IMR-90 (cell line): Measurements from ENCODE around the gene NLRP3. TPM values are rescaled to one million over a fixed set of nuclear protein-coding genes. Genes with fewer than 3 reads are reported as not detected.
"Not testable (repeated sequence)": the region's sequence is repeated elsewhere in the genome, so short reads cannot be mapped to it uniquely, and the experiment has no call there.

ENCODE experiments used
- ATAC-seq: fragments of 200-7000 bp; cut with Tn5 transposase; 2 replicates; pipeline ENCODE4 v1.9.1; 2020; ENCODE audit warnings: low read depth, mild to moderate bottlenecking, moderate library complexity
- BruUV-seq: library from RNA; stranded (reverse); fragments of 400-500 nt; replicated peaks from 2 replicates; lab custom pipeline; 2021; lab: Mats Ljungman, UMichigan
- CTCF ChIA-PET: fragments of 300-600 bp; formaldehyde crosslinking; extraction: SDS; loops from one replicate; lab custom pipeline; 2021; ENCODE audit warnings: antibody characterized with exemption; lab: Yijun Ruan, JAX
- POLR2A ChIA-PET: fragments of 300-600 bp; sonication (Branson Sonifier 250); formaldehyde crosslinking; loops from one replicate; lab custom pipeline; 2022; ENCODE audit warnings: antibody characterized with exemption; ENCODE audit not compliant: unreplicated experiment; lab: Charles Lee
- DNase-seq: peaks from one replicate; pipeline ENCODE4 v3.0.0; 2013
- H2AFZ ChIP-seq: replicated peaks from 2 replicates; pipeline ENCODE3; 2013; ENCODE audit warnings: low read length, mild to moderate bottlenecking; ENCODE audit not compliant: poor library complexity
- H2AK5ac ChIP-seq: 2 replicates; pipeline ENCODE4 v1.6.1; 2013; ENCODE audit warnings: low read depth, low read length, inconsistent platforms
- H2AK9ac ChIP-seq: replicated peaks from 2 replicates; pipeline ENCODE3; 2013; ENCODE audit warnings: mild to moderate bottlenecking, low read depth, low read length, moderate library complexity; ENCODE audit not compliant: poor library complexity
- H2BK120ac ChIP-seq: 2 replicates; pipeline ENCODE4 v1.6.1; 2013; ENCODE audit warnings: low read depth, low read length, inconsistent platforms
- H2BK15ac ChIP-seq: 3 replicates; pipeline ENCODE4 v1.6.1; 2013; ENCODE audit warnings: low read depth, low read length, inconsistent platforms
- H2BK20ac ChIP-seq: 2 replicates; pipeline ENCODE4 v1.6.1; 2013; ENCODE audit warnings: low read depth, mild to moderate bottlenecking, inconsistent platforms, low read length, moderate library complexity
- H2BK5ac ChIP-seq: 2 replicates; pipeline ENCODE4 v1.6.1; 2013; ENCODE audit warnings: mild to moderate bottlenecking, low read depth, low read length, inconsistent platforms; ENCODE audit not compliant: poor library complexity, severe bottlenecking
- H3K14ac ChIP-seq: replicated peaks from 2 replicates; pipeline ENCODE4 v1.6.1; 2013; ENCODE audit warnings: low read depth, low read length, inconsistent platforms
- H3K18ac ChIP-seq: 2 replicates; pipeline ENCODE4 v1.6.1; 2013; ENCODE audit warnings: low read depth, low read length, control low read depth
- H3K23ac ChIP-seq: 2 replicates; pipeline ENCODE4 v1.6.1; 2013; ENCODE audit warnings: low read depth, low read length, inconsistent platforms
- H3K27ac ChIP-seq: 2 replicates; pipeline ENCODE4 v1.5.1; 2013; ENCODE audit warnings: mild to moderate bottlenecking, control low read depth, low read length; ENCODE audit not compliant: insufficient read depth
- H3K27me3 ChIP-seq: 2 replicates; pipeline ENCODE4 v1.6.1; 2013; ENCODE audit warnings: low read length; ENCODE audit not compliant: control insufficient read depth, insufficient read depth
- H3K36me3 ChIP-seq: 2 replicates; pipeline ENCODE4 v1.6.1; 2013; ENCODE audit warnings: low read length, mixed read lengths; ENCODE audit not compliant: control insufficient read depth, insufficient read depth
- H3K4ac ChIP-seq: 2 replicates; pipeline ENCODE4 v1.6.1; 2013; ENCODE audit warnings: low read depth, low read length, inconsistent platforms
- H3K4me1 ChIP-seq: 2 replicates; pipeline ENCODE4 v1.6.1; 2013; ENCODE audit warnings: low read length, mixed read lengths; ENCODE audit not compliant: control insufficient read depth, insufficient read depth
- H3K4me2 ChIP-seq: 2 replicates; pipeline ENCODE4 v1.6.1; 2013; ENCODE audit warnings: low read depth, mild to moderate bottlenecking, control low read depth, low read length, moderate library complexity
- H3K4me3 ChIP-seq: 2 replicates; pipeline ENCODE4 v1.5.1; 2013; ENCODE audit warnings: low read depth, mild to moderate bottlenecking, control low read depth, low read length, moderate library complexity; ENCODE audit not compliant: insufficient read depth
- H3K56ac ChIP-seq: 2 replicates; pipeline ENCODE4 v1.6.1; 2013; ENCODE audit warnings: low read length, inconsistent platforms; ENCODE audit not compliant: insufficient read depth; ENCODE audit errors: extremely low read depth
- H3K79me1 ChIP-seq, 2 experiments: 2 replicates each; pipeline ENCODE4 v1.6.1; 2013; ENCODE audit warnings: low read length in 2 of 2, inconsistent platforms in 1 of 2, low read depth in 1 of 2
- H3K9ac ChIP-seq: 2 replicates; pipeline ENCODE4 v1.6.1; 2013; ENCODE audit warnings: low read depth, low read length, control low read depth
- H3K9me1 ChIP-seq: 2 replicates; pipeline ENCODE4 v1.6.1; 2013; ENCODE audit warnings: low read length, inconsistent platforms; ENCODE audit not compliant: insufficient read depth
- H3K9me3 ChIP-seq: 2 replicates; pipeline ENCODE4 v1.6.1; 2013; ENCODE audit warnings: low read length; ENCODE audit not compliant: control insufficient read depth, insufficient read depth
- H4K20me1 ChIP-seq: 2 replicates; pipeline ENCODE4 v1.6.1; 2013; ENCODE audit warnings: low read length, inconsistent platforms; ENCODE audit not compliant: insufficient read depth
- H4K5ac ChIP-seq: 2 replicates; pipeline ENCODE4 v1.6.1; 2013; ENCODE audit warnings: mild to moderate bottlenecking, low read depth, low read length, control low read depth
- H4K8ac ChIP-seq, 2 experiments: 2 replicates each; pipeline ENCODE4 v1.6.1; 2013; ENCODE audit warnings: low read depth in 2 of 2, low read length in 2 of 2, control low read depth in 1 of 2, inconsistent platforms in 1 of 2
- H4K91ac ChIP-seq: 2 replicates; pipeline ENCODE4 v1.6.1; 2013; ENCODE audit warnings: low read depth, low read length, inconsistent platforms; ENCODE audit not compliant: insufficient read depth
- WGBS, 2 experiments: methylation state at CpG; one replicate each; pipeline versions ENCODE4 v1.1.5 to v1.1.7; 2013; ENCODE audit warnings: missing lambda C conversion rate in 2 of 2; ENCODE audit not compliant: insufficient read length in 1 of 2; ENCODE audit errors: extremely low coverage in 2 of 2; 5-methylcytosine and 5-hydroxymethylcytosine counted together
- dilution Hi-C: fragments of 300-500 bp; cut with HindIII; formaldehyde crosslinking; loops from one replicate; pipeline ENCODE4 v1.14.3; 2018; ENCODE audit warnings: low sequenced_read_pairs; ENCODE audit not compliant: unreplicated experiment
- in situ Hi-C: fragments of 300-500 bp; cut with MboI; formaldehyde crosslinking; loops from 3 replicates; pipeline ENCODE4 v1.14.3; 2019; ENCODE audit warnings: low sequenced_read_pairs, inconsistent platforms, mixed read lengths
- intact Hi-C: fragments of 100-400 bp; cut with micrococcal nuclease; formaldehyde crosslinking; loops from 2 replicates; pipeline ENCODE4 v1.10.0; 2022
- polyA plus RNA-seq, 3 experiments: library from polyadenylated mRNA; depleted of rRNA; stranded (reverse); fragments of >200 nt; gene quantifications; 2 replicates each; pipeline ENCODE4 v1.2.3, GENCODE V29; 2012; ENCODE audit warnings: low replicate concordance in 1 of 3
- total RNA-seq: library from RNA; depleted of rRNA; stranded (reverse); fragments of >200 nt; gene quantifications from 2 replicates; pipeline ENCODE4 v1.2.3, GENCODE V29; 2012

NLRP3 gene
- total and polyA plus RNA-seq, 2 of the 4 experiments (the other 2 are of a cell fraction): 0.18 TPM; not detected in 1

- H3K4me1 ChIP-seq, H3K9ac ChIP-seq, CTCF ChIA-PET, H2BK5ac ChIP-seq, H2AFZ ChIP-seq, H4K5ac ChIP-seq, H3K14ac ChIP-seq, H3K4me3 ChIP-seq, dilution Hi-C loops, H3K36me3 ChIP-seq, intact Hi-C loops, BruUV-seq, POLR2A ChIA-PET, H2BK20ac ChIP-seq, H2BK120ac ChIP-seq, H2AK5ac ChIP-seq, H4K20me1 ChIP-seq, H4K91ac ChIP-seq, H3K4me2 ChIP-seq, DNase-seq, ATAC-seq, H3K79me1 ChIP-seq, H3K9me3 ChIP-seq, H3K4ac ChIP-seq, H2AK9ac ChIP-seq, H3K27me3 ChIP-seq, H4K8ac ChIP-seq, H3K9me1 ChIP-seq, H3K56ac ChIP-seq, H3K27ac ChIP-seq, in situ Hi-C loops, H2BK15ac ChIP-seq, H3K18ac ChIP-seq, H3K23ac ChIP-seq: not testable (repeated sequence)
- WGBS, 2 experiments: no CpG with 5 or more reads among the region's 1 CpG
Observed at GRCh38 chr1:247366345-247366744, 49.6 kb upstream of the NLRP3 start.
